WI38 (cell line): ENCODE measurements around the gene ARMH1.

Experiments
- H3K4me3 ChIP-seq: 2 replicates; pipeline ENCODE4 v1.5.1; 2011; ENCODE audit warnings: low read depth, mild to moderate bottlenecking, control low read depth, low read length
- TF ChIP-seq, protein P1 (sequence below): IDR thresholded peaks from 2 replicates; pipeline ENCODE4 v1.5.1; 2012; ENCODE audit warnings: low read depth, mild to moderate bottlenecking, control low read depth, low read length

Gene ARMH1

DNA sequence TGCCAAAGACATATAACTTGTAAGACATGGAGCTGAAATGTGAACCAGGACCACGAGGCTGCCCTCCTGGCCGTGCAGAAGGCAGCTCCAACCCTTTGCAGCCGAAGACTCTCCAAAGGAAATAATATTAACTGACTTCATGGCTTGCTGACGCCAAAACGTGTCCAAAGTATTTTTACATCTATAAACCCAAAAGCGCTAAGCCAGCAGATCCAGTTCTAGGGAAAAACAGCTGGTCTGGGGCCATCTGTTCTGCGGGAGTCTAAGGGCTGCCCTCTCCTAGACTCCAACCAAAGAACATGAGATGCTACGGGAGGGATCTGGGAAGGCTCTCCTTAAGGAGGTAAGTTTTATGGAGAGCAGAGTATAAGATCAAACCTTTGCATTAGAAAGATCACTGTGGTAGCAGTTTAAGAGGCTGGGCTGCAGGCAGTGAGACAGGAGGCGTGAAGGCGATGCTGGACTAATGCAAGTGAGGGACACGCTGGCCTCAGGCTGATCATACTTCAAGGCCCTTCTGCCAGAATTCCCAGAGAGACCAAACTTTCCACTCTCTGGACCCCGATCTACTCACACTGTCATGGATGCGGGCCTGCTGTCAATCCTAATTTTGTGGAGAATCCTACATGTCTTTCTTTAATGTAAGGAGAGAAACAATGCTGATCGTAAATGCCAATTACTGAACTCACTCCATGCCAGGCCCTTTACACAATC, 1.4 kb upstream of the ARMH1 start:
- TF ChIP-seq, protein P1, sequence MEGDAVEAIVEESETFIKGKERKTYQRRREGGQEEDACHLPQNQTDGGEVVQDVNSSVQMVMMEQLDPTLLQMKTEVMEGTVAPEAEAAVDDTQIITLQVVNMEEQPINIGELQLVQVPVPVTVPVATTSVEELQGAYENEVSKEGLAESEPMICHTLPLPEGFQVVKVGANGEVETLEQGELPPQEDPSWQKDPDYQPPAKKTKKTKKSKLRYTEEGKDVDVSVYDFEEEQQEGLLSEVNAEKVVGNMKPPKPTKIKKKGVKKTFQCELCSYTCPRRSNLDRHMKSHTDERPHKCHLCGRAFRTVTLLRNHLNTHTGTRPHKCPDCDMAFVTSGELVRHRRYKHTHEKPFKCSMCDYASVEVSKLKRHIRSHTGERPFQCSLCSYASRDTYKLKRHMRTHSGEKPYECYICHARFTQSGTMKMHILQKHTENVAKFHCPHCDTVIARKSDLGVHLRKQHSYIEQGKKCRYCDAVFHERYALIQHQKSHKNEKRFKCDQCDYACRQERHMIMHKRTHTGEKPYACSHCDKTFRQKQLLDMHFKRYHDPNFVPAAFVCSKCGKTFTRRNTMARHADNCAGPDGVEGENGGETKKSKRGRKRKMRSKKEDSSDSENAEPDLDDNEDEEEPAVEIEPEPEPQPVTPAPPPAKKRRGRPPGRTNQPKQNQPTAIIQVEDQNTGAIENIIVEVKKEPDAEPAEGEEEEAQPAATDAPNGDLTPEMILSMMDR: no peak

DNA sequence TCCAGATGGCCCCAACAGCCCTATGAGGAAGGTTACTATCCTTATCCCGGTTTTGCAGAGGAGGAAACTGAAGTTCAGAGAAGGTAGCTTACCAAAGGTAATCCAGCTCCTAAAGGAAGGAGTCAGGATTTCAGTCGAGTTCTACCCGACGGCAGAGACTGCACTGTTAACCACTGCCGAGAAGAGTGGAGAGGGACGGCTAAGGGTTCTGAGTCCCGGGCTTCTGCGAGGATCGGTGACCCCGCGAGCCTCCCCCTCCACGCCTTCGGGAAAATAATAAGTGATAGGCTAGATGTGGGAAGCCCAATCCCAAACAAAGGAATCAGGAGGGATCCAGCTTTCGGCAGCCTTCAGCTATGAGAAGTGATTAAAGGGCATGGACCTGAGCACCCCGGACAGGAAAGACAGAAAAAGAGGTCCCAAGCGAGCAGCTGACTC, 820 bp upstream of the ARMH1 start:
- TF ChIP-seq, protein P1: no peak
- peak overlapping the region; percentile 69 for H3K4me3 ChIP-seq

More for the DNA sequence above, 1.4 kb upstream of the ARMH1 start:
- peak overlapping the region; percentile 69 for H3K4me3 ChIP-seq

DNA sequence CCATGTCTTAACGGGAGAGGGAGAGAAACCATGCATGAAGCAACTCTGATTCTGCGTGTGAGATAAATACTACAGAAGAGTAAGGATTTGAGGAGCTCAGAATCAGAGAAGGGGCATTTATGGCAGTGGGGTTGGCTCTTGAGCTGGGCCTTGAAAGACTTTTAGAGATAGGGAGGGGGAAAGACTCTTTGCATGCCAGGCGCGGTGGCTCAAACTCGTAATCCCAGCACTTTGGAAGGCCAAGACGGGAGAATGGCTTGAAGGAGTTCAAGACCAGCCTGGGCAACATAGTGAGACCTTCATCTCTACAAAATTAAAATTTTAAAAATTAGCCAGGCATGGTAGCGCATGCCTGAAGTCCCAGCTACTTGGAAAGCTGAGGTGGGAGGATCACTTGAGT, 672 bp downstream of the ARMH1 start:
- TF ChIP-seq, protein P1: no peak
- no peak overlapping the region; the same call in 1 of the 2 replicates for H3K4me3 ChIP-seq

DNA sequence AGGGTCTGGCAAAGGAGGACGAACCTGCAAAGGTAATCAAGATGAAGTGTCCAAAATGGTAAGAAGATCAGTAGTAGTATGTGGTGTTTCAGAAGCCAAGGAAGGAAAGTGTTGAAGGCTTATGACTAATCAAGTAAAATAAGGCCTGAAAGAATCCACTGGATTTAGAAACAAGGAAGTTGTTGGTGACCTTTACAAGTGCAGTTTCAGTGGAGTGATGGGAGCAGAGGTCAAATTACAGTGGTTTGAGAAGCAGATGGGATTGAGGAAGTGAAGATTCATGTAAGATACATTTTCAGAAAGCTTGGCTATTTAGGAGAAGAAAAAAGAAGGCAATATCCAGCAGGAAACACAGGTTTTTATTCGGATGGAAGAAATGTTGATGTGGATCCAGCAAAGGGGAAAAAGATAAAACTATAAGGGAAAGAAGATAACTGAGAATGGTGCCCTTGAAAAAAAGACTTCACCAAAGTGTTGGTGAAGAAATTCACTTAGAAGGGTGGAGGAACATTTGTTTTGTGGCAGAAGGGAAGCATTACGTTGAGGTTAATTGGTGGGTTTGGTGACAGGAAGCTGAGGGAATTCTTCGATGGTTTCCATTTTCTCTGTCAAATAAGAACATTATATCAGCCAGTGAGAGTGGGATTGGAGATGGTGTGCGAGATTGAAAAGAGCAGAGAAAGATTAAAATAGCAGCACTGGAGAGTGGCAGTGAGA, 2.1 kb downstream of the ARMH1 start:
- TF ChIP-seq, protein P1: no peak
- H3K4me3 ChIP-seq: no peak overlapping the region

DNA sequence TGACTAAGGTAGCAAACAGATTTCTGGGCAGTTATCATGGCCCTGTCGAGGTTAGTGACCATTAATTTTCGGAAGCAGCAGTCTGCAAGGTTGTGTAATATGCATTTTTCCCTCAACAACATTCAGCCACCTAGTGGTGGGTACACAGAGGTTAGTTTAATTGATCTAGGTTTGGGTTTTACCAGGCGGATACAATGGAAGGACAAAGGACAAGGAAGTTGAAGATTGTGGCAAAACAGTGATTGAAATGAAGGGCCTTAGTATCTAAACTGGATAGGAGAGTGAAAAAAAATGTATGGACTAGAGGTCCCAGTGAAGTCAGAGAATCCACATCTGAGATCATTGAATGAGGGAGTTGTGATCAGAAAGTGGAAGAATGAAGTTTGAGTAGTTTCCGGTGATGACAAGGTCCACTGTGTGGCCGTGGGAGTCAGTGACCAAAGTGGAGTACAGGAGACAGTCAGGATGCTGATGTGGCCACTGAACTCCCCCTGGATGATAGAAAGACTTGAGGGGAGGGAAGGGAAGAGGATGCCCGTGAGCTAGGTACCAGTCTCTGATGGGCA, 2.8 kb downstream of the ARMH1 start:
- no peak overlapping the region for H3K4me3 ChIP-seq
- TF ChIP-seq, protein P1: peak; percentile 26; the same call in 1 of the 2 replicates

DNA sequence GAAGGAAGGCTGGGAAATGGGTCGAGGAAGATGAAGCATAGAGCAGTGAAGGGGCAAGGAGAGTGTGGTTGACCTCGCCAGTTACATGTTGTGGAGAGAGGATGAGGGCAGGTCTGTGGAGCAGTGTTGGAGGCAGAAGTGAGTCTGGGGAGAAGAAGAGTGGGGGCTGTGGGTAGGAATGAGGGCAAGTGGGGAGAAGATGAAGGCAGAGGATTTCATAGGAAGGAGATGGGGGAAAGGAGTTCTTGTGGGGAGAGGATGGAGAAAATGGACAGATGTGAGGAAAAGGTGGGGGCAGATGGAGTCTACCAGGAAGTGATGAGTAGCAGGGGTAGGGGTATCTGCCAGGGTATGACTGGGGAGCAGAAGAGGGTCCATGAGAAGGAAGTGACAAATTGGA, 3.6 kb downstream of the ARMH1 start:
- TF ChIP-seq, protein P1: no peak

DNA sequence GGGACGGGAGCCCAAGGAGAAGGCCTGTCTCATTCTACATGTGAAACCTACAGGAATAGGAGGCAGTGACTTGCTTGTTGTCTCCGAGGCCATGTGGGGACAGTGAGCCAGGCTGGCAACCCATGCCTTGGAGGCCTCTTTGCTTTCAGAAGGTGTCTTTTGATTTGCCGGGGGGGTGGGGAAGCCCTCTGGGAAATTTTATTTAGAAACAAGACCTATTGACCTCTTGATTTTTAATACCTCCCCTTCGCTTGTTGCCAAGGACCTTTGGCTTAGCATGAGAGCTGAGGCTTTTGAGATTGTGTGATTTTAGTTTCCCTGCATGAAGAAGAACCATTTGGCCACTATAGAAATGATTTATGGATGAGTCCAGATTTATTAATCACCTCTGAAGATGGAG, 4.1 kb downstream of the ARMH1 start:
- TF ChIP-seq, protein P1: no peak
- no peak overlapping the region for H3K4me3 ChIP-seq

More for the DNA sequence above, 3.6 kb downstream of the ARMH1 start:
- H3K4me3 ChIP-seq: no peak overlapping the region
